ENCODE measurements around the gene DPY19L1. TPM values are rescaled to one million over a fixed set of nuclear protein-coding genes. Genes with fewer than 3 reads are reported as not detected.
"Not testable (repeated sequence)": the region's sequence is repeated elsewhere in the genome, so short reads cannot be mapped to it uniquely, and the experiment has no call there.

The DPY19L1 gene
- total RNA-seq, 2 donors from 2014 or later = 13.9 to 32.5 TPM

GRCh38 chr7:34928052-34928451, 109.2 kb downstream of the DPY19L1 start:
- Histone ChIP-seq H3K4me1 (ENCODE audit: control insufficient read depth in 1 of 2, low read depth in 2 of 2) (no peaks in the 10 kb centered on the region), H3K36me3 (no peaks in the 10 kb centered on the region), H3K9me3 (peaks cover 4% of the 10 kb centered on the region), H3K4me3 (no peak overlapping the region), H3K27me3 (replicated peaks; ENCODE audit: insufficient read depth) (no peaks in the 10 kb centered on the region), H3K27ac (no peak overlapping the region)
- DNase-seq (ENCODE audit: low spot score) (no peak), ATAC-seq (ENCODE audit: insufficient number of reproducible peaks, low FRiP score, low read depth) (no peak)
- TF ChIP-seq, protein P1, sequence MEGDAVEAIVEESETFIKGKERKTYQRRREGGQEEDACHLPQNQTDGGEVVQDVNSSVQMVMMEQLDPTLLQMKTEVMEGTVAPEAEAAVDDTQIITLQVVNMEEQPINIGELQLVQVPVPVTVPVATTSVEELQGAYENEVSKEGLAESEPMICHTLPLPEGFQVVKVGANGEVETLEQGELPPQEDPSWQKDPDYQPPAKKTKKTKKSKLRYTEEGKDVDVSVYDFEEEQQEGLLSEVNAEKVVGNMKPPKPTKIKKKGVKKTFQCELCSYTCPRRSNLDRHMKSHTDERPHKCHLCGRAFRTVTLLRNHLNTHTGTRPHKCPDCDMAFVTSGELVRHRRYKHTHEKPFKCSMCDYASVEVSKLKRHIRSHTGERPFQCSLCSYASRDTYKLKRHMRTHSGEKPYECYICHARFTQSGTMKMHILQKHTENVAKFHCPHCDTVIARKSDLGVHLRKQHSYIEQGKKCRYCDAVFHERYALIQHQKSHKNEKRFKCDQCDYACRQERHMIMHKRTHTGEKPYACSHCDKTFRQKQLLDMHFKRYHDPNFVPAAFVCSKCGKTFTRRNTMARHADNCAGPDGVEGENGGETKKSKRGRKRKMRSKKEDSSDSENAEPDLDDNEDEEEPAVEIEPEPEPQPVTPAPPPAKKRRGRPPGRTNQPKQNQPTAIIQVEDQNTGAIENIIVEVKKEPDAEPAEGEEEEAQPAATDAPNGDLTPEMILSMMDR (IDR thresholded peaks at IDR 0.05) = no peak

DNA sequence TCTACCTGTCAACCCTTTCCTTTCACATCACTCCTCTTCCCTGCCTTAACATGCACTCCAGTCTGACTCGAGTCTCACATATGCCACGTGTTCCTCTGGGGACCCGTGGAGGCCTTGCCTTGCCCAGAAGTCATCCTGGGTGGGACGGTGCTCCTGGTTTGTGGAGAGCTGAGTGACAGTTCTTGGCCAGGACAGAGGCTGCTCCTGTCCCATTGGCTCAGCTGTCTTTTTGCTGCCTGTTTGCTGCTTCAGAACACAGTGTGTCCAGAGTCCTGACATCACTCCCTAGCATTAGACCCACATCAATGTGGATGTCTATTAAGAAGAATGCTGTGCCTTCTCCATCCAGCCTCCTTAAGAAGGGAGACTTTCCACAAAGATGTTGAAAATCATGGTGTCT, 116.8 kb downstream of the DPY19L1 start:
- H3K27me3 ChIP-seq (replicated peaks; ENCODE audit: insufficient read depth); H3K4me3 ChIP-seq; H3K36me3 ChIP-seq; H3K27ac ChIP-seq; H3K4me1 ChIP-seq (ENCODE audit: control insufficient read depth in 1 of 2, low read depth in 2 of 2); ATAC-seq (ENCODE audit: insufficient number of reproducible peaks, low FRiP score, low read depth); DNase-seq (ENCODE audit: low spot score); H3K9me3 ChIP-seq: not testable (repeated sequence)

DNA sequence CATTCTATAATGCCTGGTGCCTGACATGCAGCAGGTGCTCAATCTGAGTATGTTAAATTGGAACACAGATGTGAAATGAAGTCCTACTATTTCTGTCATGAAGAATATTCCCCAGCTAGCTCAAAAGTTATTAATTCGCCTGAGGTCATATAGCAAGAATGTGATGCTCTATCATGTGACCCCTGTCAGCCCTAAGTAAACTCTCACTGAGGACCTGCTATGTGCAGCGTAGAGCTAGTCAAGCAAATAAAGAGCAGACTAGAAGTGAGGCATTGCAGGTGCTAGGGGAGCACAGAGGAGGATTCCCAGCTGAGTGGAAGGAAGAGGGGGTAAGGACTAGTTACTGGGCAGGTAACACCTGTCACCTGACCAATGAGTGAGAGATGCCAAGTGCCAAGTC, 118.2 kb downstream of the DPY19L1 start:
- not testable (repeated sequence) for ATAC-seq (ENCODE audit: insufficient number of reproducible peaks, low FRiP score, low read depth); H3K4me1 ChIP-seq (ENCODE audit: control insufficient read depth in 1 of 2, low read depth in 2 of 2); H3K27ac ChIP-seq; H3K4me3 ChIP-seq; DNase-seq (ENCODE audit: low spot score); H3K36me3 ChIP-seq; H3K27me3 ChIP-seq (replicated peaks; ENCODE audit: insufficient read depth); H3K9me3 ChIP-seq

DNA sequence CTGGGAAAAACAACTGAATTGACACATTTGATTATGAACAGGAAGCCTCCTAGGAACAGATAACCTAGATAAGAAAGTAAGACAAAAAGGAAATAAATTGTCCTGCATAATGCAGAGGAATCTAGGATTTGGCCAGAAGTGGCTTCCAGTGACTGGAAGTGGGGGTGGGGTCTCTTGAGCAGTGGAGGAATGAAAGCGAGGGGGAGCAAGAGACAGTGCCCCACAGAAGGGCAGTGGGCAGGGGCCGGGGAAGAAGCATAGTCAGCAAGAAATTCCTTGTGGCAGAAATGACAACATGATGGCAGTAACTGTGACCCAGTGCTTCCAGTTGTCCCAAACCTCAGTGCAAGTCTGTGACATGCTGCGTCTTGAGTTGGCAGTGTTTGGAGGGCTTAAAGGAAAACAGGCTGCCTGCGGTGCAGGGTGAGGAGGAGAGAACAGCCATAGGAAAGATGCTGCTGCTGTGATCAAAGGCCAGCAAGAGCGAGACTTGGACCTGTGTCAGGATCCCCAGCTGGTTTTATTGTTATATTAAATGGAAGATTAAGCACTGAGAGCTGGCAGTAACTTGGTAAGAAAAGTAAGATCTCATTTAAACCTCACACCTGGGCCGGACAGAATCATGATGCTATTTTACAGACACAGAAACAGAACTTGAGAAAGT, 119.0 kb downstream of the DPY19L1 start:
- not testable (repeated sequence) for H3K4me3 ChIP-seq; ATAC-seq (ENCODE audit: insufficient number of reproducible peaks, low FRiP score, low read depth); H3K27me3 ChIP-seq (replicated peaks; ENCODE audit: insufficient read depth)

GRCh38 chr7:34917515-34917914, 119.8 kb downstream of the DPY19L1 start:
- not testable (repeated sequence) for ATAC-seq (ENCODE audit: insufficient number of reproducible peaks, low FRiP score, low read depth); DNase-seq (ENCODE audit: low spot score); H3K4me3 ChIP-seq; H3K27ac ChIP-seq; H3K27me3 ChIP-seq (replicated peaks; ENCODE audit: insufficient read depth); H3K4me1 ChIP-seq (ENCODE audit: control insufficient read depth in 1 of 2, low read depth in 2 of 2); H3K9me3 ChIP-seq; H3K36me3 ChIP-seq

More for the DNA sequence above, 119.0 kb downstream of the DPY19L1 start:
- H3K4me1 ChIP-seq (ENCODE audit: control insufficient read depth in 1 of 2, low read depth in 2 of 2); H3K9me3 ChIP-seq; H3K27ac ChIP-seq; DNase-seq (ENCODE audit: low spot score); H3K36me3 ChIP-seq: not testable (repeated sequence)

DNA sequence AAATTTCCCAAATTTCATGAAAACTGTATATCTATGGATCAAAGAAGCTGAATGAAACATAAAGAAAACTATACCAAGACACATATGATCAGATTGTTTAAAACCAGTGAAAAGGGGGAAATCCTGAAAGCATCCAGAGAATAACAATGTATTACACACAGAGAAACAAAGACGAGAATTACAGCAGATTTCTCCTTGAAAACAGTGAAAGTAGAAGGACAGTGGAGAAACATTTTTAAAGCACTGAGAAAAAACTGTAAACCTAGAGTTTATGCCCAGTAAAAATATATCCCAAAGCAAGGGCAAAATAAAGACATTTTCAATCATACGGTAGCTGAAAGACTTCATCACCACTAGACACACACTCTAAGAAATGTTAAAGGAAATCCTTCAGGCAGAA, 121.0 kb downstream of the DPY19L1 start:
- TF ChIP-seq, protein P1 (IDR thresholded peaks at IDR 0.05) = no peak
- no peak for ATAC-seq (ENCODE audit: insufficient number of reproducible peaks, low FRiP score, low read depth)
- no peak overlapping the region for H3K27ac ChIP-seq
- H3K4me3 ChIP-seq = no peak overlapping the region
- H3K9me3 ChIP-seq = peaks cover 5% of the 10 kb centered on the region
- H3K4me1 ChIP-seq (ENCODE audit: control insufficient read depth in 1 of 2, low read depth in 2 of 2) = no peaks in the 10 kb centered on the region
- H3K36me3 ChIP-seq = no peaks in the 10 kb centered on the region
- DNase-seq (ENCODE audit: low spot score) = no peak
- H3K27me3 ChIP-seq (replicated peaks; ENCODE audit: insufficient read depth) = no peaks in the 10 kb centered on the region

DNA sequence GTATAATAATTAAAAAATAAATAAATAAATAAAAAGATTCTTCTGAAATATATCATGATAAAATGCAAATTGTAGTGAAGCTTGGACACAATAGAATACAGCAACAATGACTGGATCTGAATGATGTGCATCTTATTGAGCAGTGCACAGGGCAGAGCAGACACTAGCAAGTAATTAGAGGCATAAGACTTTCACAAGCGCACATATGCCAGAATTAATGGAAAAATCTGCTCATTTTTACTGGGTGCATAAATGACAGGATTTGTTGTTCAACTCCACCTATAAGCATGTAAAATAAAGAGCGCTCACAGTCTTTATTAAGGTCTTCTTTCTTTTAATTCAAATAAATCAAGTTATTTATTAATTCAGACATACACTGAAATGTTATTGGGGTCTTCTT, 125.0 kb downstream of the DPY19L1 start:
- ATAC-seq (ENCODE audit: insufficient number of reproducible peaks, low FRiP score, low read depth) = no peak
- Histone ChIP-seq H3K4me3 (no peak overlapping the region), H3K36me3 (no peaks in the 10 kb centered on the region), H3K27me3 (replicated peaks; ENCODE audit: insufficient read depth) (no peaks in the 10 kb centered on the region), H3K4me1 (ENCODE audit: control insufficient read depth in 1 of 2, low read depth in 2 of 2) (no peaks in the 10 kb centered on the region), H3K9me3 (peaks cover 5% of the 10 kb centered on the region), H3K27ac (no peak overlapping the region)
- DNase-seq (ENCODE audit: low spot score) = no peak
- TF ChIP-seq, protein P1 (IDR thresholded peaks at IDR 0.05) = no peak

DNA sequence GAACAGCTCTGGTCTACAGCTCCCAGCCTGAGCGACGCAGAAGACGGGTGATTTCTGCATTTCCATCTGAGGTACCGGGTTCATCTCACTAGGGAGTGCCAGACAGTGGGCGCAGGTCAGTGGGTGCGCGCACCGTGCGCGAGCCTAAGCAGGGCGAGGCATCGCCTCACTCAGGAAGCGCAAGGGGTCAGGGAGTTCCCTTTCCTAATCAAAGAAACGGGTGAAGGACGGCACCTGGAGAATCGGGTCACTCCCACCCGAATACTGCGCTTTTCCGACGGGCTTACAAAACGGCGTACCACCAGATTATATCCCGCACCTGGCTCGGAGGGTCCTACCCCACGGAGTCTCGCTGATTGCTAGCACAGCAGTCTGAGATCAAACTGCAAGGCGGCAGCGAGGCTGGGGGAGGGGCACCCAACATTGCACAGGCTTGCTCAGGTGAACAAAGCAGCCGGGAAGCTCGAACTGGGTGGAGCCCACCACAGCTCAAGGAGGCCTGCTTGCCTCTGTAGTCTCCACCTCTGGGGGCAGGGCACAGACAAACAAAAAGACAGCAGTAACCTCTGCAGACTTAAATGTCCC, 130.9 kb downstream of the DPY19L1 start:
- ATAC-seq (ENCODE audit: insufficient number of reproducible peaks, low FRiP score, low read depth); H3K4me3 ChIP-seq; H3K4me1 ChIP-seq (ENCODE audit: control insufficient read depth in 1 of 2, low read depth in 2 of 2); DNase-seq (ENCODE audit: low spot score); H3K27me3 ChIP-seq (replicated peaks; ENCODE audit: insufficient read depth); H3K9me3 ChIP-seq; H3K36me3 ChIP-seq; H3K27ac ChIP-seq: not testable (repeated sequence)

Measured in thoracic aorta (tissue), 2 donors.